ENCODE data around the gene LELP1.

DNA sequence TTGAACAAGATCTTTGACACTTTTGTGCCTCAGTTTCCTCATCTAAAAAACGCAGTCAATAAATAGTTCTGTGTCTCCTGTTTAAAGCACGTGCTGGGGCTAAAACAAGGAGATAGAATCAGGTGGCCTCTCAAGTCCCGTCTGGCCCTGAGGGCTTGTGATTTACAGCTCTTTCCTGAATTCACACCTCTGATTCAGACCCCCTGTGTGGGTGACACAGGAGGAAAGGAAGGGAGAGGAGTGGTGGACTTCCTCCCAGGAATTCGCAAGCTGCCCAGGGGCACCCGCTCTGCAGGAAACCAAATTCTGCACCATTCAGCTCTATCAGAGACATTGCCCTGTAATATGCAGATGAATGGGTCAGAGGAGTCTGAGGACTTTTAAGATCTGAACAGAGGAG, 9.0 kb downstream of the LELP1 start:
- TF ChIP-seq RAD21 (IDR thresholded peaks at IDR 0.05; ENCODE audit: low read length) = no peak
- TF ChIP-seq, protein P1, sequence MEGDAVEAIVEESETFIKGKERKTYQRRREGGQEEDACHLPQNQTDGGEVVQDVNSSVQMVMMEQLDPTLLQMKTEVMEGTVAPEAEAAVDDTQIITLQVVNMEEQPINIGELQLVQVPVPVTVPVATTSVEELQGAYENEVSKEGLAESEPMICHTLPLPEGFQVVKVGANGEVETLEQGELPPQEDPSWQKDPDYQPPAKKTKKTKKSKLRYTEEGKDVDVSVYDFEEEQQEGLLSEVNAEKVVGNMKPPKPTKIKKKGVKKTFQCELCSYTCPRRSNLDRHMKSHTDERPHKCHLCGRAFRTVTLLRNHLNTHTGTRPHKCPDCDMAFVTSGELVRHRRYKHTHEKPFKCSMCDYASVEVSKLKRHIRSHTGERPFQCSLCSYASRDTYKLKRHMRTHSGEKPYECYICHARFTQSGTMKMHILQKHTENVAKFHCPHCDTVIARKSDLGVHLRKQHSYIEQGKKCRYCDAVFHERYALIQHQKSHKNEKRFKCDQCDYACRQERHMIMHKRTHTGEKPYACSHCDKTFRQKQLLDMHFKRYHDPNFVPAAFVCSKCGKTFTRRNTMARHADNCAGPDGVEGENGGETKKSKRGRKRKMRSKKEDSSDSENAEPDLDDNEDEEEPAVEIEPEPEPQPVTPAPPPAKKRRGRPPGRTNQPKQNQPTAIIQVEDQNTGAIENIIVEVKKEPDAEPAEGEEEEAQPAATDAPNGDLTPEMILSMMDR (IDR thresholded peaks at IDR 0.05) = no peak
- no peak for TF ChIP-seq CHD2 (IDR thresholded peaks at IDR 0.05; ENCODE audit: low read length, partially characterized antibody)
- no peak for TF ChIP-seq EZH2phosphoT487 (IDR thresholded peaks at IDR 0.05; ENCODE audit: borderline replicate concordance, low read depth)
- no peak for TF ChIP-seq POLR2AphosphoS5 (IDR thresholded peaks at IDR 0.05; ENCODE audit: low read depth, low read length)
- no peak for TF ChIP-seq SMC3 (IDR thresholded peaks at IDR 0.05; ENCODE audit: low read depth, low read length)
- TF ChIP-seq TAF1 (IDR thresholded peaks at IDR 0.05; ENCODE audit: borderline replicate concordance, low read depth, low read length) = no peak
- TF ChIP-seq YY1 (IDR thresholded peaks at IDR 0.05; ENCODE audit: low read depth) = no peak
- TF ChIP-seq MEF2A (IDR thresholded peaks at IDR 0.05; ENCODE audit: borderline replicate concordance, low read depth) = no peak
- no peak for TF ChIP-seq REST (IDR thresholded peaks at IDR 0.05; ENCODE audit: low read depth, low read length)
- TF ChIP-seq FOXM1 (IDR thresholded peaks at IDR 0.05; ENCODE audit: low read depth) = no peak

Measured in SK-N-SH (cell line).